ENCODE measurements around the gene MYL12A. TPM values are rescaled to one million over a fixed set of nuclear protein-coding genes. Genes with fewer than 3 reads are reported as not detected.

The MYL12A gene
- total RNA-seq, 4 donors from 2014 or later: 526 to 2,307 (median 1,474) TPM

GRCh38 chr18:3230401-3231334 lies 16.9 kb upstream of the MYL12A start:
- Histone ChIP-seq H3K27ac (no peak overlapping the region), H3K4me1 (peaks cover 4 to 12% of the 10 kb centered on the region in 2 donors), H3K27me3 (no peaks in the 10 kb centered on the region), H3K4me3 (no peak overlapping the region), H3K9me3 (no peaks in the 10 kb centered on the region), H3K36me3 (no peaks in the 10 kb centered on the region)
- no peak for DNase-seq
- TF ChIP-seq CTCF (IDR thresholded peaks at IDR 0.05 in 4 of 5, conservative IDR thresholded peaks at IDR 0.05 in 1 of 5): no peak
- no peak for TF ChIP-seq POLR2A (IDR thresholded peaks at IDR 0.05)
- intact Hi-C loops (cut with DNase I; ENCODE audit: low total_unique reads): no loop called here
- ATAC-seq: no peak
- in situ Hi-C loops (cut with MboI; ENCODE audit: low sequenced_read_pairs in 4 of 4): loop anchor here in 1 of 4 donors (25.0 kb wide), 1 partner anchor 468 kb away; no protein-coding TSS in a partner anchor

GRCh38 chr18:3233004-3233403 lies 14.6 kb upstream of the MYL12A start:
- in situ Hi-C loops (cut with MboI; ENCODE audit: low sequenced_read_pairs in 4 of 4): loop anchor here in 1 of 4 donors (25.0 kb wide), 1 partner anchor 471 kb away; no protein-coding TSS in a partner anchor
- ATAC-seq: peak in 1 of 2 donors; percentile 68
- TF ChIP-seq CTCF (IDR thresholded peaks at IDR 0.05 in 4 of 5, conservative IDR thresholded peaks at IDR 0.05 in 1 of 5) (no peak), POLR2A (IDR thresholded peaks at IDR 0.05) (no peak)

GRCh38 chr18:3233433-3234168 lies 14.0 kb upstream of the MYL12A start:
- Histone ChIP-seq H3K9me3 (no peaks in the 10 kb centered on the region), H3K4me3 (no peak overlapping the region), H3K27me3 (no peaks in the 10 kb centered on the region), H3K27ac (no peak overlapping the region), H3K36me3 (no peaks in the 10 kb centered on the region), H3K4me1 (peaks cover 4 to 9% of the 10 kb centered on the region in 2 donors)
- intact Hi-C loops (cut with DNase I; ENCODE audit: low total_unique reads): no loop called here
- in situ Hi-C loops (cut with MboI; ENCODE audit: low sequenced_read_pairs in 4 of 4): loop anchor here in 1 of 4 donors (25.0 kb wide), 1 partner anchor 471 kb away; no protein-coding TSS in a partner anchor
- ATAC-seq: no peak
- DNase-seq: no peak
- TF ChIP-seq CTCF (IDR thresholded peaks at IDR 0.05 in 4 of 5, conservative IDR thresholded peaks at IDR 0.05 in 1 of 5) (no peak), POLR2A (IDR thresholded peaks at IDR 0.05) (no peak)

More at GRCh38 chr18:3233004-3233403, 14.6 kb upstream of the MYL12A start:
- no peaks in the 10 kb centered on the region for H3K9me3 ChIP-seq
- no peak for DNase-seq
- no peak overlapping the region for H3K4me3 ChIP-seq
- peaks cover 4 to 9% of the 10 kb centered on the region in 2 donors for H3K4me1 ChIP-seq
- H3K27me3 ChIP-seq: no peaks in the 10 kb centered on the region
- H3K27ac ChIP-seq: no peak overlapping the region
- no peaks in the 10 kb centered on the region for H3K36me3 ChIP-seq
- intact Hi-C loops (cut with DNase I; ENCODE audit: low total_unique reads): no loop called here

- H3K27ac ChIP-seq: no peak overlapping the region
- no peaks in the 10 kb centered on the region for H3K27me3 ChIP-seq
- DNase-seq (no peak), ATAC-seq (no peak)
- in situ Hi-C loops (cut with MboI; ENCODE audit: low sequenced_read_pairs in 4 of 4) (loop anchor here in 1 of 4 donors (25.0 kb wide), 1 partner anchor 472 kb away; no protein-coding TSS in a partner anchor), intact Hi-C loops (cut with DNase I; ENCODE audit: low total_unique reads) (no loop called here)
- no peak for TF ChIP-seq CTCF (IDR thresholded peaks at IDR 0.05 in 4 of 5, conservative IDR thresholded peaks at IDR 0.05 in 1 of 5)
- TF ChIP-seq POLR2A (IDR thresholded peaks at IDR 0.05): no peak
- peaks cover 4 to 9% of the 10 kb centered on the region in 2 donors for H3K4me1 ChIP-seq
- H3K36me3 ChIP-seq: no peaks in the 10 kb centered on the region
- H3K4me3 ChIP-seq: no peak overlapping the region
- no peaks in the 10 kb centered on the region for H3K9me3 ChIP-seq
These were observed 13.1 kb upstream of the MYL12A start for GRCh38 chr18:3234457-3234856.
